Uterus (tissue), 2 donors: ENCODE measurements around the gene SELENOI.

ENCODE experiments used
- POLR2A ChIP-seq, 2 donors: fragments of 450-650 bp; IDR thresholded peaks; one replicate each; pipeline ENCODE4 v1.6.1; 2016; ENCODE audit warnings: antibody characterized with exemption in 2 of 2, mild to moderate bottlenecking in 1 of 2, moderate library complexity in 1 of 2
- TF ChIP-seq, protein P1 (sequence below), 4 experiments: fragments of 200-600 bp in 2 of 4; fragments of 450-650 bp in 2 of 4; sonication (generic) in 2 of 4; IDR thresholded peaks; one replicate each; pipeline ENCODE4 v1.5.1; 2016 to 2019; ENCODE audit warnings: antibody characterized with exemption in 4 of 4, mild to moderate bottlenecking in 2 of 4, moderate library complexity in 1 of 4

DNA sequence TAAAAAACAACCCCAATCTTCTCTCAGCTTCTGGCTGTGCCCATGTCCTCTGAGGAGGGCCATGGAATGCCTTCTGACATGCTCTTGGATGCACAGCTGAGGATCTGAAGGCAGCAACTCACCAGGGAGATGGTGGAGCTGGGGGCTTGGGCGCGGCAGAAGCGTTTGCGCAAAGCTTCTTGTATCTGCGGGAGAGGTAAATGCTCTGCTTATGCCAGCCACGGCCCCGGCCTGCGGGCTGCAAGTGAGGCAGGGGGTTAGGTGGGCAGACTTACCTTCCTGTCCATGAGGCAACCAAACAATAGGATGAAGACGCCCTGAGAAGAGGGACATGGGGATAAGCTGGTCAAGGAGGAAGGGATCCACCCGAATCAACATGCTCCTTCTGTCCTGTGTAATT is 36.0 kb upstream of the SELENOI start:
- TF ChIP-seq, protein P1, sequence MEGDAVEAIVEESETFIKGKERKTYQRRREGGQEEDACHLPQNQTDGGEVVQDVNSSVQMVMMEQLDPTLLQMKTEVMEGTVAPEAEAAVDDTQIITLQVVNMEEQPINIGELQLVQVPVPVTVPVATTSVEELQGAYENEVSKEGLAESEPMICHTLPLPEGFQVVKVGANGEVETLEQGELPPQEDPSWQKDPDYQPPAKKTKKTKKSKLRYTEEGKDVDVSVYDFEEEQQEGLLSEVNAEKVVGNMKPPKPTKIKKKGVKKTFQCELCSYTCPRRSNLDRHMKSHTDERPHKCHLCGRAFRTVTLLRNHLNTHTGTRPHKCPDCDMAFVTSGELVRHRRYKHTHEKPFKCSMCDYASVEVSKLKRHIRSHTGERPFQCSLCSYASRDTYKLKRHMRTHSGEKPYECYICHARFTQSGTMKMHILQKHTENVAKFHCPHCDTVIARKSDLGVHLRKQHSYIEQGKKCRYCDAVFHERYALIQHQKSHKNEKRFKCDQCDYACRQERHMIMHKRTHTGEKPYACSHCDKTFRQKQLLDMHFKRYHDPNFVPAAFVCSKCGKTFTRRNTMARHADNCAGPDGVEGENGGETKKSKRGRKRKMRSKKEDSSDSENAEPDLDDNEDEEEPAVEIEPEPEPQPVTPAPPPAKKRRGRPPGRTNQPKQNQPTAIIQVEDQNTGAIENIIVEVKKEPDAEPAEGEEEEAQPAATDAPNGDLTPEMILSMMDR (IDR thresholded peaks at IDR 0.05), result no peak
- no peak for TF ChIP-seq POLR2A (IDR thresholded peaks at IDR 0.05)
